Testis (tissue), 3 donors: Measurements from ENCODE around the gene FYN. TPM values are rescaled to one million over a fixed set of nuclear protein-coding genes. Genes with fewer than 3 reads are reported as not detected.
"Not testable (repeated sequence)": the region's sequence is repeated elsewhere in the genome, so short reads cannot be mapped to it uniquely, and the experiment has no call there.

Experiments used
- DNase-seq: peaks from one replicate; pipeline ENCODE4 v3.0.0-alpha.2; 2019
- H3K27ac ChIP-seq, 2 donors: fragments of 200-600 bp; sonication (generic); one replicate each; pipeline ENCODE4 v1.5.1; 2019
- H3K27me3 ChIP-seq: fragments of 200-600 bp; sonication (generic); one replicate; pipeline ENCODE4 v1.5.1; 2019
- H3K36me3 ChIP-seq: fragments of 200-600 bp; sonication (generic); one replicate; pipeline ENCODE4 v1.5.1; 2017; ENCODE audit warnings: low read depth; ENCODE audit errors: missing control alignments
- H3K4me1 ChIP-seq: fragments of 200-600 bp; sonication (generic); one replicate; pipeline ENCODE4 v1.5.1; 2019
- H3K4me3 ChIP-seq, 2 donors: fragments of 200-600 bp; sonication (generic); one replicate each; pipeline ENCODE4 v1.5.1; 2017 to 2019
- H3K9me3 ChIP-seq: fragments of 200-600 bp; sonication (generic); one replicate; pipeline ENCODE4 v1.5.1; 2017
- POLR2A ChIP-seq: fragments of 450-650 bp; IDR thresholded peaks from one replicate; pipeline ENCODE4 v1.6.1; 2017; ENCODE audit warnings: antibody characterized with exemption, mild to moderate bottlenecking, moderate library complexity
- WGBS, 2 donors: methylation state at CpG; one replicate each; pipeline ENCODE4 v1.1.5; 2018; 5-methylcytosine and 5-hydroxymethylcytosine counted together
- intact Hi-C: fragments of 100-400 bp; cut with DNase I; formaldehyde crosslinking; loops from one replicate; pipeline ENCODE4 v1.15.1; 2023; ENCODE audit warnings: low total_unique reads
- polyA plus RNA-seq: library from polyadenylated mRNA; stranded (reverse); fragments of 350-450 nt; fragmentation: Illumina TruSeq; extraction: RNeasy Lipid Tissue Mini Kit (QIAGEN cat#74804); gene quantifications from one replicate; pipeline ENCODE4 v1.2.3, GENCODE V29; 2014; ENCODE audit warnings: low read depth, low replicate concordance; ENCODE audit not compliant: insufficient read depth
- total RNA-seq, 2 donors: library from RNA; depleted of rRNA; stranded (reverse); fragments of >200 nt; gene quantifications; one replicate each; pipeline ENCODE4 v1.2.3, GENCODE V29; 2016
- TF ChIP-seq, protein P1 (sequence below), 3 experiments: fragments of 450-650 bp in 2 of 3; fragments of 200-600 bp in 1 of 3; sonication (generic) in 1 of 3; IDR thresholded peaks; one replicate each; pipeline ENCODE4 v1.5.1; 2016 to 2019; ENCODE audit warnings: antibody characterized with exemption in 3 of 3, mild to moderate bottlenecking in 2 of 3, moderate library complexity in 1 of 3

The FYN gene
- total and polyA plus RNA-seq, 3 donors from 2014 or later = 74.0 to 145 (median 104) TPM

DNA sequence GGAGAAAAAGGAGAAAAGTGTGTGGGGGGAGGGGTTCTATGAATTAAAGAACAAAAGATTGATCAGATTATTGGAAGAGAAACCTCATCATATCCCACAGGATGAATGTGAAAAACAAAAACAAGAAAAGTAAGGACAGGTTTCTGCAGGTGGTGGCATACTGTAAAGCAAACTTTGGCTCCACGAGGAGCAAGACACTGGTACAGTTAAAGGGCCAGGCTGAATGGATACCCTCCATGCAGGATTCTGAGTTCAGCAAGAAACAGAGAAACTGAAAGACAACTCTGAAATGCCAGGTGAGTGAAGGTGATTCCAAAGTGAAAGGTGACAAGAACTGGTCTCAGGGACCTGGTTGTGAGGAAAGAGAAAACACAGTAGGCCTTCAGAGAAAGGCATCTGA lies 37.4 kb downstream of the FYN start:
- Histone ChIP-seq H3K27ac (no peak overlapping the region), H3K36me3 (no peaks in the 10 kb centered on the region), H3K27me3 (no peaks in the 10 kb centered on the region), H3K9me3 (no peaks in the 10 kb centered on the region), H3K4me3 (no peak overlapping the region), H3K4me1 (no peaks in the 10 kb centered on the region)
- no peak for DNase-seq
- intact Hi-C loops = no loop called here
- no peak for TF ChIP-seq POLR2A
- TF ChIP-seq, protein P1, sequence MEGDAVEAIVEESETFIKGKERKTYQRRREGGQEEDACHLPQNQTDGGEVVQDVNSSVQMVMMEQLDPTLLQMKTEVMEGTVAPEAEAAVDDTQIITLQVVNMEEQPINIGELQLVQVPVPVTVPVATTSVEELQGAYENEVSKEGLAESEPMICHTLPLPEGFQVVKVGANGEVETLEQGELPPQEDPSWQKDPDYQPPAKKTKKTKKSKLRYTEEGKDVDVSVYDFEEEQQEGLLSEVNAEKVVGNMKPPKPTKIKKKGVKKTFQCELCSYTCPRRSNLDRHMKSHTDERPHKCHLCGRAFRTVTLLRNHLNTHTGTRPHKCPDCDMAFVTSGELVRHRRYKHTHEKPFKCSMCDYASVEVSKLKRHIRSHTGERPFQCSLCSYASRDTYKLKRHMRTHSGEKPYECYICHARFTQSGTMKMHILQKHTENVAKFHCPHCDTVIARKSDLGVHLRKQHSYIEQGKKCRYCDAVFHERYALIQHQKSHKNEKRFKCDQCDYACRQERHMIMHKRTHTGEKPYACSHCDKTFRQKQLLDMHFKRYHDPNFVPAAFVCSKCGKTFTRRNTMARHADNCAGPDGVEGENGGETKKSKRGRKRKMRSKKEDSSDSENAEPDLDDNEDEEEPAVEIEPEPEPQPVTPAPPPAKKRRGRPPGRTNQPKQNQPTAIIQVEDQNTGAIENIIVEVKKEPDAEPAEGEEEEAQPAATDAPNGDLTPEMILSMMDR (IDR thresholded peaks at IDR 0.05) = no peak
- WGBS, 2 donors = 68% methylated on average over 1 of the region's 1 CpG

DNA sequence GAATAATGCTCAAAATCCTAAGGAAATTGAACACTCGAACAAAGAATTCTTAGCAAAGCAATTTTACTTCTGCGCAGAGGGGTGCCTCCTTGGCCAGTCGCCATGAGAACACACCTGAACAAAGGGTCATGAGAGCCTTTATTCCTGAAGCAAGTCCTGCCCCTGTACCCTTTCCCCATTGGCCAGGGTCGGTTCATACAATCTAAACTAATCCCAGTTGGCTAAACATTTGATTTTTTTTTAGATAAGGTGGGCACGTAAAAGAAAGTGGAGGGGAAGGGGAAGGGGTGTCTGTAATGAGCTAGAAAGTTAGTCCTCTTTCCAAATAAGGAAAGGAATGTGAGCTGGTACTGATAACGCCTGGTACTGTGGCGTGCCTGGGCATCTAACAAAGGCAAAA lies 37.9 kb downstream of the FYN start:
- H3K27me3 ChIP-seq, H3K9me3 ChIP-seq, H3K36me3 ChIP-seq, H3K4me3 ChIP-seq, H3K4me1 ChIP-seq, intact Hi-C loops, H3K27ac ChIP-seq, DNase-seq: not testable (repeated sequence)
- 70 to 80% methylated on average over 7 of the region's 7 CpGs for WGBS, 2 donors

DNA sequence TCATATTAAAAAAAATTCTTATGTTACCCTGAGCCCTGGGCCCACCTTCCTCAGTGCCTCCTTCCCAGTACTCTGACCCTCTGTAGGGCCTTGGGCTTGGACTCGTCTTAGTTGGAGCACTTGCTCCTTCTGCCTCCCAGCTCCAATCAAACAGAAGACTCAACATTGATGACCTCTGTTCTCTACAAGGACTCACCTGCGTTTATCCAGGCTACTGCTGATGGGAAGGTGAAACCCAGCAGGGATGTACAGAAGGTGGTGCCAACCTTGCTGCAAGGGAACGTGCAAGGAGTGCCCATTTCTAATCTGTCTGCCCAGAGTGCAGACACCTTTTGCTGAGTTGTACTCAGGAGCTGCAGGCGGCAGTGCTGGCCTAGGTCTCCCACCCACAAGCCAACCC lies 38.9 kb downstream of the FYN start:
- no peak for DNase-seq
- intact Hi-C loops = no loop called here
- TF ChIP-seq POLR2A = no peak
- TF ChIP-seq, protein P1 (IDR thresholded peaks at IDR 0.05) = no peak
- Histone ChIP-seq H3K27ac (no peak overlapping the region), H3K36me3 (no peaks in the 10 kb centered on the region), H3K4me3 (no peak overlapping the region), H3K9me3 (no peaks in the 10 kb centered on the region), H3K4me1 (no peaks in the 10 kb centered on the region), H3K27me3 (no peaks in the 10 kb centered on the region)
- 87 to 95% methylated on average over 4 of the region's 4 CpGs for WGBS, 2 donors

DNA sequence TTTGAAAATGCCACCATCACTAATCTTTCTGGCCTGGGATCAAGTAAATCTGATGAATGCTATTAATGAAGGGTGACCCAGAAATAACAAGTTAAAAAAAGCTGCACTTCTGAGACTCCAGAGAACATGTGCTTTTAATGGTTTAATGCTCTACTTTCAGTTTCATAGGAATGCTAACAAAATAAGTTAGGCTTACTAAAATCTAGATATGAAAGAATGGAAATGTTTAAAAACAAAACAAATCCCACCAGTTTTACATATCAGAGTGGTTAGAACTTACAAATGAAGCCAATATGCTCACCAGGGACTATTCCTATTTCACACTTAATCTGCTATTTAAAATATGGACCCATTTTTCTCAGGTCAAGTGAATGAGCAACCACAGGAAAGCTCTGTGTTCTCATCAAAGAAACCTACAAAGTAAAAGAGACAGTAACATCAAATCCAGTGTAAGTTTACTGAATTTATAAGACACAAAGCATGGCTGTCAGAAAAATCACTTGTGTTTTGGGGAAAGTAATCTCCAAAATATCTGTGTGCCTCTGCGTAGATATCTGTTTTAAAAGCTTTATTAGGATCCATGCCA lies 40.3 kb downstream of the FYN start:
- no peak for DNase-seq
- intact Hi-C loops = no loop called here
- H3K4me3 ChIP-seq = no peak overlapping the region
- H3K27me3 ChIP-seq = no peaks in the 10 kb centered on the region
- no peak overlapping the region for H3K27ac ChIP-seq
- no peak for TF ChIP-seq POLR2A
- TF ChIP-seq, protein P1 (IDR thresholded peaks at IDR 0.05) = no peak
- no peaks in the 10 kb centered on the region for H3K36me3 ChIP-seq
- no peaks in the 10 kb centered on the region for H3K4me1 ChIP-seq
- H3K9me3 ChIP-seq = no peaks in the 10 kb centered on the region
- 69 to 73% methylated on average over 1 of the region's 1 CpG for WGBS, 2 donors

DNA sequence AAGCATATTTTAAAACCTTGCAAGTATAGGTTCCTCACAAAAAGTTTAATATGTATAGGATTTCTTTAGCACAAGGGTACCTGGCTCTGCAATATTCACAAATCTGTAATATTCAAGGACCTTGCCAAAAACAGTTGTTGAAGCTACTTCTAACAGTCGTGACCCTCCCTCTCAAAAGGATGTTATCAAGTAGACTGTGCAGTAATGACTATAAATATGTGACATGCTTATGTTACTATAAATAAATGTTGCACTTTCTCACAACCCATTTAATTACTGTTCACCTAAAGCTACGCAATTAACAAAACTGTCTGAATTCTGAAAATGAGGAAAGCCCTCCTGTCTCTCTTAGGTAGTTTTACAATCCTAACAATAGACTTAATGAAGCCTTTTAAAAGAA lies 41.8 kb downstream of the FYN start:
- no peaks in the 10 kb centered on the region for H3K36me3 ChIP-seq
- H3K27ac ChIP-seq = no peak overlapping the region
- no peak overlapping the region for H3K4me3 ChIP-seq
- no peaks in the 10 kb centered on the region for H3K4me1 ChIP-seq
- H3K27me3 ChIP-seq = no peaks in the 10 kb centered on the region
- DNase-seq = no peak
- intact Hi-C loops = no loop called here
- 83 to 84% methylated on average over 2 of the region's 2 CpGs for WGBS, 2 donors
- TF ChIP-seq, protein P1 (IDR thresholded peaks at IDR 0.05) = no peak
- no peak for TF ChIP-seq POLR2A
- no peaks in the 10 kb centered on the region for H3K9me3 ChIP-seq
